ENCODE data around the gene TMEM198.
A peak's percentile ranks its signal among the peaks of the same experiment; 100 is the strongest.

Gene TMEM198

GRCh38 chr2:219509780-219510511, 33.9 kb upstream of the TMEM198 start:
- peak; percentile 66 for DNase-seq

GRCh38 chr2:219510512-219511135, 33.2 kb upstream of the TMEM198 start:
- DNase-seq = no peak

- DNase-seq = no peak
Observed at GRCh38 chr2:219511547-219512325, 32.1 kb upstream of the TMEM198 start.

DNA sequence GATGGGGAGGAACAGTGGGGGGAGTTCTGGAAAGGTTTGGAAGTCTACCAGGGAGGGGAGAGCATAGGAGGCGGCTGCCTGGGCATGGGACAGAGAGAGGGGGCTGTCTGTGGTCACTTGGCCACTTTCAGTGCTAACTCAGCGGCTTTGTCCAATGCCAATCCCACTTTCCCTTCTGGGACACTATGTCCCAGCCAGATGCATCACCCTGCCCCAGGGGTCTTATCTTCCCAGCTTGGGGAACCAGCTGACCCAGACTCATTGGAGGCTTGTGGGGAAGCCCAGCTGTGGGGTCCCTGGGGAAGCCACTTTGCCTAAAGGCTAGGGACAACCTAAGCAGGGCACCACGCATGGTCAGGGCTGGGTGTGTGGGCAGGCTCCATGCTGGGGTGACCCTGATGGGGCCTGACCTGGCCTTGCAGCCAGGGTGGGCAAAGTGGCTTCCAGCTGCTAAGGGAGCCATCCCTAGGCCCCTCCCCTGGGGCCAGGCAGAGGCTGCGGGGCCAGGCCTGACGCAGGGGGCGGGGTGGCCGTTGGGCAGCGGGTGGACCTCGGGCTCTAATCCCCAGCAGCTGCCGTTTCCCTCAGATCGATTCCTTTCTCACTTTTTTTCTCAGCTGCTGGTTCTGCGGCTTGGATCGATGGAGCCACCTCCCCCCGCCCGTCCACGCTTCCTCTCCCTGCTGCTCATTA, 31.2 kb upstream of the TMEM198 start:
- no peak for DNase-seq

- no peak for DNase-seq
Observed at GRCh38 chr2:219513787-219514186, 30.0 kb upstream of the TMEM198 start.

GRCh38 chr2:219514196-219514761, 29.5 kb upstream of the TMEM198 start, which contains the start of gene ASIC4:
Gene ASIC4, plus strand, starts transcription at chr2:219514482. Its CDS starts 243 bp downstream, at chr2:219514725.
- DNase-seq = no peak

DNA sequence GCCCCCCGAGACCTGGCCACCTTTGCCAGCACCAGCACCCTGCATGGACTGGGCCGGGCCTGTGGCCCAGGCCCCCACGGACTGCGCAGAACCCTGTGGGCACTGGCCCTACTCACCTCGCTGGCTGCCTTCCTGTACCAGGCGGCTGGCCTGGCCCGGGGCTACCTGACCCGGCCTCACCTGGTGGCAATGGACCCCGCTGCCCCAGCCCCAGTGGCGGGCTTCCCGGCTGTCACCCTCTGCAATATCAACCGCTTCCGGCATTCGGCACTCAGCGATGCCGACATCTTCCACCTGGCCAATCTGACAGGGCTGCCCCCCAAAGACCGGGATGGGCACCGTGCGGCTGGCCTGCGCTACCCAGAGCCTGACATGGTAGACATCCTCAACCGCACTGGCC, 29.0 kb upstream of the TMEM198 start:
- DNase-seq = no peak

- no peak for DNase-seq
Observed at GRCh38 chr2:219515874-219516629, 27.8 kb upstream of the TMEM198 start.

DNA sequence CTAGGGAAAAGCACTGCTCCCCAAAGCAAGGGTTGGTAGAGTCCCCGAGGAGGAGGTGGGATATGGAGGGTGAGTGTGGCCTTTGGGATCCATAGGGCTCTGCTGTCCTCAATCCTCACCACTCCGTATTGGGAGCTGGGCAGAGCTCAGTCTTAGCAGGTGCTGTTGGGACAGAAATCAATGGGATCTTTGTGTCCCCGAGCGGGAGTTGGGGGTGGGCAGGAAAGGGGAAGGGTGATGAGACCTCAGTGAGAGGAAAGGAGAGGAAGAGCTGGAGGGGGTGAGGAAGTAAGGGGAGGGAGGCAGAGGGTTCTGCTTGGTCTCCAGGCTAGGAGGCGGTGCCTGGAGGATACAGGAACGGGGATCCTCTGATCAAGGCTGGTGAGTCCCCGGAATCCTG, 26.9 kb upstream of the TMEM198 start:
- DNase-seq = no peak

GRCh38 chr2:219517954-219518778, 25.7 kb upstream of the TMEM198 start:
- DNase-seq = no peak

- no peak for DNase-seq
Observed at GRCh38 chr2:219519526-219519916, 24.3 kb upstream of the TMEM198 start.

DNA sequence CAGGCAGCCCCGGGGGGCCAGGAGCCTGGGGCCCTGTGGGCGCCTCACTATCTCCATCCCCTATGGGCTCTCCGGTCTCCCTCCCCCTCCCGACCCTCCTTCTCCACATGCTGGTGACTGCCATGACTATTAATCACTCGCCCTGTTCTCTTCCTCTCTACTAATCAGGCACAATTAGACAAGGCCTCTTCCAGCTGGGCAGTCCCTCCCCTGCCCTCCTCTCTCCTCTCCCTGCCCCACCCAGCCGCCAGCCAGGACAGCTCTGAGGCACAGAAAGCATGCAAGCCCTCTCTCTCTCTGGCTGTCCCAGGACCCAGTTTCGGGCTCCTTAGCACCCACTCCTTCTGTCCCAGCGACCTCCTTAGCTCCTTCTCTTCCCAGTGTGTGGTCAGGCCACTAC, 23.7 kb upstream of the TMEM198 start:
- no peak for DNase-seq

- no peak for DNase-seq
Observed at GRCh38 chr2:219521066-219521880, 22.6 kb upstream of the TMEM198 start.

DNA sequence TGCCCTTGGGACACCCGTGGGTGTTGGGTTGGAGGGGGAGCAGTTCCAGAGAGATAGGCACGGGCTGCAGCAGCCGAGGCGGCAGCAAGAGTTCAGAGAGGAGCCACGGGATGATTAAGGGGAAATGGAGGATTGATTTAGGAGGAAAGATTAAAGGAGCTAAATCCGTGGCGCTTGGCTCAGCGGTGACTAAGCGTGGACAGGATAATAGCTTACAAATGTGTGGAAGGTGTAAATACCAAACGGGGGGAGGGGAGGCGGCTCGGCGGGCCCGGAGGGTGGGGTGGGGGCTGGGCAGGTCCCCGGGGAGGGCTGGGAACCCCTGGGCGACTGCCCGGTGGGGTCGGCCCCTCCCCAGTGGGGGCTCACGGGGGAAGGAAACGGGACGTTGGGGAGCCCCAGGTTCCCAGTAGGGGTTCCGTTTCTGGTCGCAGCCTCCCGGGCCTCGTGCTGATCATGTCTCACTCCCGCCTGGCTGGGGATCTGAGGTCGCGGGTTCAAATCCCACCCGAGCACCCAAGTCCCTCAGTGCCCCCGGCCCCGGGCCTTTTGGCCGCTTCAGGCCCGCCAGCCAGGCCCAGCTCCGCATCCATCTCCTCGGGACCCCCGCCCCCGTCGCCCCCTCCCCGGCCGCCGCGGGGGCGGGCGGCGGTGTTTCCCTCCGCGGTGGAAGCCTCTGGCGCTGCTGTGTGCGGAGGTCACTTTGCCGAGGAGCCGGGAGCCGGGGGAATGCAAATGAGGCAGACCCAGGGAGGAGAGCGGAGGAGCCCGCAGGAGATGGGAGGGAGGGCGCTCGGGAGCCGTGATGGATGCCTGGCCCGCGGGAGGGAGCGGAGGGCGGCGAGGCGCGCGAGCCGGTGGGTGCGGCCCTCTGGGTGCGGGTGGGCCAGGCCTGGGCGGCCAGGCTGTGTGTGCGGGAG, 21.5 kb upstream of the TMEM198 start:
- DNase-seq = no peak

DNA sequence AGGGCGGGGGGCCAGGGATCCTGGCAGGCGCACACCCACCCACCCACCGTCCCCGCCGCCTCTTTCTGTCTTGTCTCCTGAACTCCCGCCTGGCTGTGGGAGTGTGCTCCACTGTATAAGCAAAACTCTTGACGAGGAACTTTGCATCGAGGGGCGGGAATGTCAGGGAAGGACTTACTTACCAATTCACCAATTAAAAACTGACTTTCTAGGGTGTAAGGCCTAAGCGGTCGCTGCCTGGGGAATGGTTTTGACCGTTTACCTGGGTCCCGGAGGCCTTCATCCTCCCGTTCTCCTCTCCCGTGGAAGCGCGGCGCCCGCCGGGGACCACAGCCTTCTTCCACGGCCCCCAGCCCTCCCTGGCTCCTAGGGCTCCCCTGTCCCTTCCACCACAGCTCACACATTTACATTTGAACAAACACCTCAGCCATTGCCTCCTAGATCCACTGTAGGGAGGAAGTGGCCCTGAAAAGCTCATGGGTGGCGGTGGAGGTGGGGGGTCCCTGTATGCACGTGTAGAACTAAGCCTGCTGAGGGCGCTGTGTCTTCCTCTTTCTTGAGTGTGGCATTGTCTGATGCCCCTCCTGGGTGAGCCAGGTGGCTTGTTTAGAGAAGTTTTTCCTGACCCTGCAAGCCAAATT, 20.7 kb upstream of the TMEM198 start:
- no peak for DNase-seq

DNA sequence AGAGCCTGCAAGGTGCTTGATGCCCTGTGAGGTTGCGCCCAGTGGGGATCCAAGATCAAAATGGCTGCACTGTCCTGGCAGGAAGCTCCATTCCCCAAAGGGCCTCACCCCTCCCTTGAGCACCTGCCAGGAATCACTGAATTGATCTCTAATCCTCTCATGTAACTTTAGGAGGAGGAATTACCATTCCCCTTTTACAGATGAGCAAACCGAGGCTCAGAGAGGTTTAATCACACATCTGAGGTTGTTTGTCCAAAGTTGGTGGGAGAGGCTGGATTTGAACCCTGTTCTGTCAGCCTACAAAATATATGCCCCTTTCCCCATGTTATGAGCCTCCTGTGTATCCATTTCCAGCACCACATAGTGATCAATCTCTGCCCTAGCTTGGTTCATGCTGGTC, 19.0 kb upstream of the TMEM198 start:
- DNase-seq = no peak

DNA sequence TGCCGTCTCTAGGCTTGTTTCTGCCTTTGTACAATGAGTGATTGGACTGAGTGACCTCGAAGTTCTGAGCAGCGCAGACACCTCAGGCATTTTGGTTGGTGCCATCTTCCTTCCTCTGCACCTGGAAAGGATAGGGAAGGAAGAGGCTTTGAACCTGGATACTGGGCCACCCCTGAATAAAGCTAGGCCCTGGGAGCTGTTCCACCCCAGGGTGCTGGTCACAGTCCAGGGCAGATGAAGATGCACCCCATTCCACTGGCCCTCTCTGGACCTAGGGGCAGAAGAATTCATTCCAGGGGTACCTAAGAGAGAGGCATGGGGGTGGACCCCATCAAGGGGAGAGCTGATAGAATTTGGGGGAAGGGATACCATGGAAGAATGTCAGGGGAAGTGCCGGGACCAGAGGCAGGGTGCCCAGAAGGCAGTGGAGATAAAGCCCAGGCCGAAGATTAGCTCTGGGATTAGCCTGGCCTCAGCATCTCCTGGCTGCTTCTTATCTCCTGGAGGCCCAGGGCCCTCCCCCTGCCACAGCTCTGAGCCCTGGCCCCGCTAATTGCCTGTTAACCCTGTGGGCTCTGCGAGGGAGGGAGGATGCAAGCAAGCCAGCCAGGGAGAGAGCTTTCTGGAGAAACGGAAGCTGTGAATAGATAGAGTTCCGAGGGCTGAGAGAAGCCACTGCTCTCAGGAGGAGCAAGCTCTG, 18.1 kb upstream of the TMEM198 start:
- no peak for DNase-seq
